Ammon's horn (tissue), 1 donor: ENCODE results near the gene SUSD4.
A peak's percentile ranks its signal among the peaks of the same experiment; 100 is the strongest.
"Not testable (repeated sequence)": the region's sequence is repeated elsewhere in the genome, so short reads cannot be mapped to it uniquely, and the experiment has no call there.

ENCODE experiments used
- DNase-seq: peaks from one replicate; pipeline ENCODE4 v3.0.0-alpha.2; 2016; ENCODE audit warnings: low spot score

The SUSD4 gene

GRCh38 chr1:223291796-223292195 is 72.2 kb downstream of the SUSD4 start:
- DNase-seq: no peak

- DNase-seq: no peak
Measured at GRCh38 chr1:223290397-223290796, 73.6 kb downstream of the SUSD4 start.

- no peak for DNase-seq
Measured at GRCh38 chr1:223289621-223290020, 74.4 kb downstream of the SUSD4 start.

GRCh38 chr1:223288826-223289225 is 75.2 kb downstream of the SUSD4 start:
- DNase-seq: no peak

- no peak for DNase-seq
Measured at GRCh38 chr1:223285452-223285851, 78.5 kb downstream of the SUSD4 start.

GRCh38 chr1:223283697-223284096 is 80.3 kb downstream of the SUSD4 start:
- not testable (repeated sequence) for DNase-seq

GRCh38 chr1:223278311-223278710 is 85.7 kb downstream of the SUSD4 start:
- DNase-seq: not testable (repeated sequence)

GRCh38 chr1:223276029-223276428 is 87.9 kb downstream of the SUSD4 start:
- no peak for DNase-seq

- no peak for DNase-seq
Measured at GRCh38 chr1:223273511-223273910, 90.5 kb downstream of the SUSD4 start.

- no peak for DNase-seq
Measured at GRCh38 chr1:223271085-223271781, 92.7 kb downstream of the SUSD4 start.

GRCh38 chr1:223270155-223270554 is 93.8 kb downstream of the SUSD4 start:
- DNase-seq: no peak

GRCh38 chr1:223269006-223269405 is 95.0 kb downstream of the SUSD4 start:
- DNase-seq: no peak

GRCh38 chr1:223266632-223267172 is 97.3 kb downstream of the SUSD4 start:
- DNase-seq: no peak

- DNase-seq: peak; percentile 18
Measured at GRCh38 chr1:223264983-223265908, 98.7 kb downstream of the SUSD4 start.

- no peak for DNase-seq
Measured at GRCh38 chr1:223264529-223264928, 99.4 kb downstream of the SUSD4 start.

- DNase-seq: no peak
Measured at GRCh38 chr1:223261914-223262313, 102.1 kb downstream of the SUSD4 start.

GRCh38 chr1:223260712-223261111 is 103.3 kb downstream of the SUSD4 start:
- no peak for DNase-seq

GRCh38 chr1:223259462-223259861 is 104.5 kb downstream of the SUSD4 start:
- DNase-seq: no peak

- no peak for DNase-seq
Measured at GRCh38 chr1:223258751-223259198, 105.2 kb downstream of the SUSD4 start.

- DNase-seq: no peak
Measured at GRCh38 chr1:223257856-223258550, 106.0 kb downstream of the SUSD4 start.

GRCh38 chr1:223256034-223256433 is 107.9 kb downstream of the SUSD4 start:
- DNase-seq: no peak

- no peak for DNase-seq
Measured at GRCh38 chr1:223253916-223254315, 110.1 kb downstream of the SUSD4 start.
